ENCODE data around the gene FAM222A.

FAM222A gene

DNA sequence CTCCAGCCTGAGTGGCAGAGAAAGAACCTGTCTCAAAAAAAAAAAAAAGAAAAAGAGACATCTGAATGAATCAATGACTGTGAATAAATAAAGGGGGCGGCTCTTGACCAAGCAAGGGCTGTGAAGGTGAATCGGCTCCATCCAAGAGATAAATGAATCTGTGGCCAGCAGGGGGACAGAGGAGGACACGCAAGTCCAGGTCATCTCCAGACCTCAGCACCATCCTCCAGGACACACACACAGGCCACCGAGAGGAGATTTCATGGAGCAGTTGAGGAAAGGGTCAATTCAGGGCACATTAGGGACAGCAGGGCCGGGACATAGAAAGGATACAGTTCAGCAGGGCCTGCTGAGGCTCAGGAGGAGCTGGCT, 98.0 kb downstream of the FAM222A start (continued):
- TF ChIP-seq, protein P1, sequence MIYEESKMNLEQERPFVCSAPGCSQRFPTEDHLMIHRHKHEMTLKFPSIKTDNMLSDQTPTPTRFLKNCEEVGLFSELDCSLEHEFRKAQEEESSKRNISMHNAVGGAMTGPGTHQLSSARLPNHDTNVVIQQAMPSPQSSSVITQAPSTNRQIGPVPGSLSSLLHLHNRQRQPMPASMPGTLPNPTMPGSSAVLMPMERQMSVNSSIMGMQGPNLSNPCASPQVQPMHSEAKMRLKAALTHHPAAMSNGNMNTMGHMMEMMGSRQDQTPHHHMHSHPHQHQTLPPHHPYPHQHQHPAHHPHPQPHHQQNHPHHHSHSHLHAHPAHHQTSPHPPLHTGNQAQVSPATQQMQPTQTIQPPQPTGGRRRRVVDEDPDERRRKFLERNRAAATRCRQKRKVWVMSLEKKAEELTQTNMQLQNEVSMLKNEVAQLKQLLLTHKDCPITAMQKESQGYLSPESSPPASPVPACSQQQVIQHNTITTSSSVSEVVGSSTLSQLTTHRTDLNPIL (CRISPR knock-in tag; IDR thresholded peaks at IDR 0.05; ENCODE audit: low read depth) = no peak
- TF ChIP-seq, protein P2, sequence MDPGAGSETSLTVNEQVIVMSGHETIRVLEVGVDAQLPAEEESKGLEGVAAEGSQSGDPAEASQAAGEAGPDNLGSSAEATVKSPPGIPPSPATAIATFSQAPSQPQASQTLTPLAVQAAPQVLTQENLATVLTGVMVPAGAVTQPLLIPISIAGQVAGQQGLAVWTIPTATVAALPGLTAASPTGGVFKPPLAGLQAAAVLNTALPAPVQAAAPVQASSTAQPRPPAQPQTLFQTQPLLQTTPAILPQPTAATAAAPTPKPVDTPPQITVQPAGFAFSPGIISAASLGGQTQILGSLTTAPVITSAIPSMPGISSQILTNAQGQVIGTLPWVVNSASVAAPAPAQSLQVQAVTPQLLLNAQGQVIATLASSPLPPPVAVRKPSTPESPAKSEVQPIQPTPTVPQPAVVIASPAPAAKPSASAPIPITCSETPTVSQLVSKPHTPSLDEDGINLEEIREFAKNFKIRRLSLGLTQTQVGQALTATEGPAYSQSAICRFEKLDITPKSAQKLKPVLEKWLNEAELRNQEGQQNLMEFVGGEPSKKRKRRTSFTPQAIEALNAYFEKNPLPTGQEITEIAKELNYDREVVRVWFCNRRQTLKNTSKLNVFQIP (CRISPR knock-in tag; IDR thresholded peaks at IDR 0.05; ENCODE audit: borderline replicate concordance, low read depth) = no peak

DNA sequence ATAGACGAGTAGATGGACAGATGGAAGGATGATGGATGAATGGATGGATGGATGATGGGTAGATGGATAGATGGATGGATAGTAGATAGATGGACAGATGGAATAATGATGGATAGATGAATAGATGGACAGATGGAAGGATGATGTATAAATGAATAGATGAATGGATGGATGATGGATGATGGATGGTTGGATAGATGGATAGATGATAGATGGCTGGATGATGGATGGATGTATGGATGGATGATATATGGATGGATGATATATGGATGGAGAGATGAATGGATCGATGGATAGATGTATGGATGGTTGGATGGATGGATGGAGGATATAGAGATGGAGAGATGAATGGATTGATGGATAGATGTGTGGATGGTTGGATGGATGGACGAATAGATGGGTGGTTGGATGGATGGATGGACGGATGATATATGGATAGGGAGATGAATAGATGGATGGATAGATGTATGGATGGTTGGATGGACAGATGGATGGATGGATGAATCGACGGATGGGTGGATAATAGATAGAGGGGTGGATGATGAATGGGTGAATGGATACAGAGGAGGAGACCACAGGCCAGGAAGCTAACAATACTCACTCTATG, 100.3 kb downstream of the FAM222A start:
- no peak for TF ChIP-seq BACH2 (CRISPR knock-in tag; IDR thresholded peaks at IDR 0.05; ENCODE audit: borderline replicate concordance)
- no peak for TF ChIP-seq ZFP3 (CRISPR knock-in tag; IDR thresholded peaks at IDR 0.05)
- no peak for TF ChIP-seq PPARA (CRISPR knock-in tag; IDR thresholded peaks at IDR 0.05; ENCODE audit: borderline replicate concordance)
- TF ChIP-seq ESRRG (CRISPR knock-in tag; IDR thresholded peaks at IDR 0.05) = no peak
- TF ChIP-seq ZNF8 (CRISPR knock-in tag; IDR thresholded peaks at IDR 0.05) = no peak
- TF ChIP-seq, protein P3, sequence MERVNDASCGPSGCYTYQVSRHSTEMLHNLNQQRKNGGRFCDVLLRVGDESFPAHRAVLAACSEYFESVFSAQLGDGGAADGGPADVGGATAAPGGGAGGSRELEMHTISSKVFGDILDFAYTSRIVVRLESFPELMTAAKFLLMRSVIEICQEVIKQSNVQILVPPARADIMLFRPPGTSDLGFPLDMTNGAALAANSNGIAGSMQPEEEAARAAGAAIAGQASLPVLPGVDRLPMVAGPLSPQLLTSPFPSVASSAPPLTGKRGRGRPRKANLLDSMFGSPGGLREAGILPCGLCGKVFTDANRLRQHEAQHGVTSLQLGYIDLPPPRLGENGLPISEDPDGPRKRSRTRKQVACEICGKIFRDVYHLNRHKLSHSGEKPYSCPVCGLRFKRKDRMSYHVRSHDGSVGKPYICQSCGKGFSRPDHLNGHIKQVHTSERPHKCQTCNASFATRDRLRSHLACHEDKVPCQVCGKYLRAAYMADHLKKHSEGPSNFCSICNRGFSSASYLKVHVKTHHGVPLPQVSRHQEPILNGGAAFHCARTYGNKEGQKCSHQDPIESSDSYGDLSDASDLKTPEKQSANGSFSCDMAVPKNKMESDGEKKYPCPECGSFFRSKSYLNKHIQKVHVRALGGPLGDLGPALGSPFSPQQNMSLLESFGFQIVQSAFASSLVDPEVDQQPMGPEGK (CRISPR knock-in tag; IDR thresholded peaks at IDR 0.05; ENCODE audit: borderline replicate concordance) = no peak
- no peak for TF ChIP-seq ZNF70 (CRISPR knock-in tag; IDR thresholded peaks at IDR 0.05)
- no peak for TF ChIP-seq ARNTL (CRISPR knock-in tag; IDR thresholded peaks at IDR 0.05; ENCODE audit: borderline replicate concordance, low read depth)
- TF ChIP-seq CSDC2 (CRISPR knock-in tag; IDR thresholded peaks at IDR 0.05) = no peak
- no peak for TF ChIP-seq SNAI2 (CRISPR knock-in tag; IDR thresholded peaks at IDR 0.05)
- no peak for TF ChIP-seq ZC3H10 (CRISPR knock-in tag; IDR thresholded peaks at IDR 0.05)
- no peak for TF ChIP-seq GLIS3 (CRISPR knock-in tag; IDR thresholded peaks at IDR 0.05)
- TF ChIP-seq, protein P4, sequence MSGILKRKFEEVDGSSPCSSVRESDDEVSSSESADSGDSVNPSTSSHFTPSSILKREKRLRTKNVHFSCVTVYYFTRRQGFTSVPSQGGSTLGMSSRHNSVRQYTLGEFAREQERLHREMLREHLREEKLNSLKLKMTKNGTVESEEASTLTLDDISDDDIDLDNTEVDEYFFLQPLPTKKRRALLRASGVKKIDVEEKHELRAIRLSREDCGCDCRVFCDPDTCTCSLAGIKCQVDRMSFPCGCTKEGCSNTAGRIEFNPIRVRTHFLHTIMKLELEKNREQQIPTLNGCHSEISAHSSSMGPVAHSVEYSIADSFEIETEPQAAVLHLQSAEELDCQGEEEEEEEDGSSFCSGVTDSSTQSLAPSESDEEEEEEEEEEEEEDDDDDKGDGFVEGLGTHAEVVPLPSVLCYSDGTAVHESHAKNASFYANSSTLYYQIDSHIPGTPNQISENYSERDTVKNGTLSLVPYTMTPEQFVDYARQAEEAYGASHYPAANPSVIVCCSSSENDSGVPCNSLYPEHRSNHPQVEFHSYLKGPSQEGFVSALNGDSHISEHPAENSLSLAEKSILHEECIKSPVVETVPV (CRISPR knock-in tag; IDR thresholded peaks at IDR 0.05) = no peak
- TF ChIP-seq ISL1 (CRISPR knock-in tag; IDR thresholded peaks at IDR 0.05) = no peak
- TF ChIP-seq, protein P5, sequence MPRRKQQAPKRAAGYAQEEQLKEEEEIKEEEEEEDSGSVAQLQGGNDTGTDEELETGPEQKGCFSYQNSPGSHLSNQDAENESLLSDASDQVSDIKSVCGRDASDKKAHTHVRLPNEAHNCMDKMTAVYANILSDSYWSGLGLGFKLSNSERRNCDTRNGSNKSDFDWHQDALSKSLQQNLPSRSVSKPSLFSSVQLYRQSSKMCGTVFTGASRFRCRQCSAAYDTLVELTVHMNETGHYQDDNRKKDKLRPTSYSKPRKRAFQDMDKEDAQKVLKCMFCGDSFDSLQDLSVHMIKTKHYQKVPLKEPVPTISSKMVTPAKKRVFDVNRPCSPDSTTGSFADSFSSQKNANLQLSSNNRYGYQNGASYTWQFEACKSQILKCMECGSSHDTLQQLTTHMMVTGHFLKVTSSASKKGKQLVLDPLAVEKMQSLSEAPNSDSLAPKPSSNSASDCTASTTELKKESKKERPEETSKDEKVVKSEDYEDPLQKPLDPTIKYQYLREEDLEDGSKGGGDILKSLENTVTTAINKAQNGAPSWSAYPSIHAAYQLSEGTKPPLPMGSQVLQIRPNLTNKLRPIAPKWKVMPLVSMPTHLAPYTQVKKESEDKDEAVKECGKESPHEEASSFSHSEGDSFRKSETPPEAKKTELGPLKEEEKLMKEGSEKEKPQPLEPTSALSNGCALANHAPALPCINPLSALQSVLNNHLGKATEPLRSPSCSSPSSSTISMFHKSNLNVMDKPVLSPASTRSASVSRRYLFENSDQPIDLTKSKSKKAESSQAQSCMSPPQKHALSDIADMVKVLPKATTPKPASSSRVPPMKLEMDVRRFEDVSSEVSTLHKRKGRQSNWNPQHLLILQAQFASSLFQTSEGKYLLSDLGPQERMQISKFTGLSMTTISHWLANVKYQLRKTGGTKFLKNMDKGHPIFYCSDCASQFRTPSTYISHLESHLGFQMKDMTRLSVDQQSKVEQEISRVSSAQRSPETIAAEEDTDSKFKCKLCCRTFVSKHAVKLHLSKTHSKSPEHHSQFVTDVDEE (CRISPR knock-in tag; IDR thresholded peaks at IDR 0.05) = no peak
- no peak for TF ChIP-seq TOX (CRISPR knock-in tag; IDR thresholded peaks at IDR 0.05; ENCODE audit: borderline replicate concordance)
- no peak for TF ChIP-seq TCF4 (CRISPR knock-in tag; IDR thresholded peaks at IDR 0.05; ENCODE audit: borderline replicate concordance)
- no peak for TF ChIP-seq RARB (CRISPR knock-in tag; IDR thresholded peaks at IDR 0.05)
- TF ChIP-seq, protein P2 (CRISPR knock-in tag; IDR thresholded peaks at IDR 0.05; ENCODE audit: borderline replicate concordance, low read depth) = no peak
- TF ChIP-seq, protein P1 (CRISPR knock-in tag; IDR thresholded peaks at IDR 0.05; ENCODE audit: low read depth) = no peak
- ATAC-seq = no peak

Measured in SK-N-SH treated with all-trans-retinoic acid at 6 μM for 48 hours (cell line).